ENCODE results near the gene CTCF.
A peak's percentile ranks its signal among the peaks of the same experiment; 100 is the strongest.
"Not testable (repeated sequence)": the region's sequence is repeated elsewhere in the genome, so short reads cannot be mapped to it uniquely, and the experiment has no call there.

CTCF gene, protein sequence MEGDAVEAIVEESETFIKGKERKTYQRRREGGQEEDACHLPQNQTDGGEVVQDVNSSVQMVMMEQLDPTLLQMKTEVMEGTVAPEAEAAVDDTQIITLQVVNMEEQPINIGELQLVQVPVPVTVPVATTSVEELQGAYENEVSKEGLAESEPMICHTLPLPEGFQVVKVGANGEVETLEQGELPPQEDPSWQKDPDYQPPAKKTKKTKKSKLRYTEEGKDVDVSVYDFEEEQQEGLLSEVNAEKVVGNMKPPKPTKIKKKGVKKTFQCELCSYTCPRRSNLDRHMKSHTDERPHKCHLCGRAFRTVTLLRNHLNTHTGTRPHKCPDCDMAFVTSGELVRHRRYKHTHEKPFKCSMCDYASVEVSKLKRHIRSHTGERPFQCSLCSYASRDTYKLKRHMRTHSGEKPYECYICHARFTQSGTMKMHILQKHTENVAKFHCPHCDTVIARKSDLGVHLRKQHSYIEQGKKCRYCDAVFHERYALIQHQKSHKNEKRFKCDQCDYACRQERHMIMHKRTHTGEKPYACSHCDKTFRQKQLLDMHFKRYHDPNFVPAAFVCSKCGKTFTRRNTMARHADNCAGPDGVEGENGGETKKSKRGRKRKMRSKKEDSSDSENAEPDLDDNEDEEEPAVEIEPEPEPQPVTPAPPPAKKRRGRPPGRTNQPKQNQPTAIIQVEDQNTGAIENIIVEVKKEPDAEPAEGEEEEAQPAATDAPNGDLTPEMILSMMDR
- 13.1 to 73.2 (median 56.4) reads per million in 17 experiments for total RNA-seq

DNA sequence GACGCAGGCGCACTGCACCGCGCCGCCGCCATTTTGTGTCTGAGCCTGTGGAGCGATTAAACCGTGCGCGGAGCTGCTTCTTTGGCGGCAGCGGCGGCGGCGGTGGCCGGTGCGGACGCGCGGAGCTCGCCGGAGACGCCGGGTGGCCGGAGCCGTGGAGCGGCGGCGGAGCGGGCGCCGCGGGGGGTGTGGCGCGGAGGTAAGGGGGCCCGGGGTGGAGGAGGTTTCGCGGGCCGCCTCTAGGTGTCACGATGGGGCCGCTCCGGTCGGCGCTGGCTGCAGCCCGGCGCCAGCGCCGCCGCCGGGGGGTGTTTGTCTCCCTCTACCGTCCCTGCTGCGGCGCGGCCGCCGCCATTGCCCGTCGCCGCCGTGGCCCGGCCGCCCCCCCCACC is at the start of gene CTCF:
TSS of gene CTCF (plus strand) at position 1 of the 392 bp plus-strand sequence. CDS start 48,307 bp downstream, outside the sequence.
- DNase-seq, result peak; percentile 86 to 95 (median 92)

DNA sequence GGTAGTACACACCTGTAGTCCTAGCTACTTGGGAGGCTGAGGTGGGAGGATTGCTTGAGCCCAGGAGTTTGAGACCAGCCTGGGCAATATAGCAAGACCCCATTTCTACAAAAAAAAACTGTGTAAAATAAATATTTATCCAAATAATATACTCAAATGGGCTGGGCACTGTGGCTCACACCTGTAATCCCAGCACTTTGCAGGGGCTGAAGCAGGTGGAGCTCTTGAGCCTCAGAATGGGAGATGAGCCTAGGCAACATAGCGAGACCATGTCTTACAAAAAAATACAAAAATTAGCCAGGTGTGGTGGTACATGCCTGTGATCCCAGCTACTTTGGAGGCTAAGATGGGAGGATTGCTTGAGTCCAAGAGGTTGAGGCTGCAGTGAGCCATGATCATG is 48.4 kb upstream of the CTCF start:
- DNase-seq, result not testable (repeated sequence)

DNA sequence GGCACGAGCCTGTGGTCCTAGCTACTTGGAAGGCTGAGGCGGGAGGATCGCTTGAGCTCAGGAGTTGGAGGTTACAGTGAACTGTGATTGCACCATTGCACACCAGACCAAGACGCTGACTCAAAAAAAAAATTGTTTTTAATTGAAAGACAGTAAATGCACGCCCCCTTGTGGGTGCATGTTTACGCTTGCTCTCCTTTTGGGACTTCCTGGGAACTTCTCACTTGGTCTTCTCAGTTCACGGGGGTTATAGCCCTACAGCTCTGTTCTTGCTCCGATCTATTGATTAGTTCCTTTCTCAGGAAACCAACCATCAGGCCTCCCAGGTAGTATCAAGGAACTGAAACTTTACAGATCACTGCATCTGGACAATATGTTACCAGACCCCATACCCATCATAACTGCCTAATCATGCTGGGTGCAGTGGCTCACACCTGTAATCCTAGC is 47.9 kb upstream of the CTCF start:
- DNase-seq, result peak; percentile 95 to 98 (median 97)

DNA sequence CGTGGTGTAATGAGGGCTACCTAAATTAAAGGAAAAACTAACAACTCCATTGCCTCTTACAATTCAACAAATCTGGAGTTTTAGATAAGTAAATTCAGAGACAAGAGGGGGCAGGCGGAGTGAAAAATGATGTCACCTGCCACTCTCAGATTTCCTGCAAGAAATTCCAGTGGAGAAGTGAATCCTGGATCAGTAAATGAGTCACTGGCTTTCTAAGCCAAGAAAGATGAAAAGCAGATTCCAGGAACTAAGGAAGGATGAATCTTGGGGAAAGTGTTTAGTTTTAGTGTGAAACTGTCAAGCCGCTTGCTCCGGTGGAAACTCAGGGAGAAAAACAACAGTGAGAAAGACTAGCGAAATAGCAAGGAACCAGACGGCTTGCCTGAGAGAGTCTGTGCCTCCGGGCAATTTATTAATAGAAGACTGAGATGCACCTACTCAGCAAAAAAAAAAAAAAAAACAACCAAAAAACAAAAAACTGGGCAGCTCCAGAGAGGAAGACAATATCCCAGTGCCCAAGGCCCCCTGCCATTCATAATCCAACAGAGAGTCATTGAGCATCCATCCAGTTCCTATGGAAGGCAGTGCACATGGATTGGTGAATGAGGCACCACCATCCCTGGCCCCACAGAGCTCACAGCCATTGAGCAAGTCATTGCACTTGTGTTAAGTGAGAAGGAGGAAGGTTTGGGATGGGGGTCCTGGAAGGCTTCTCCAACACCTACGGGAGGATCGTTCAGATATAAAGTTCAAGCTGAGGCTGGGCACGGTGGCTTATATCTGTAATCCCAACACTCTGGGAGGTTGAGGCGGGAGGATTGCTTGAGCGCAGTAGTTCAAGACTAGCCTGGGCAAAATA is 45.8 kb upstream of the CTCF start:
- no peak for DNase-seq

DNA sequence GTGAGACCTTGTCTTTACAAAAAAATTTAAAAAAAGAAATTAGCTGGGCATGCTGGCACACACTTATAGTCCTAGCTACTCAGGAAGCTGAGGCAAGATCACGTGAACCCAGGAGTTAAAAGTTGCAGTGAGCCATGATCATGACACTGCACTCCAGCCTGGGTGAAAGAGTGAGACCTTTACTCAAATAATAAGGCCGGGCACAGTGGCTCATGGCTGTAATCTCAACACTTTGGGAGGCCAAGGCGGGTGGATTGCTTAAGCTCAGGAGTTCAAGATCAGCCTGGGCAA is 45.2 kb upstream of the CTCF start:
- DNase-seq, result peak; percentile 20 to 49 (median 41)

DNA sequence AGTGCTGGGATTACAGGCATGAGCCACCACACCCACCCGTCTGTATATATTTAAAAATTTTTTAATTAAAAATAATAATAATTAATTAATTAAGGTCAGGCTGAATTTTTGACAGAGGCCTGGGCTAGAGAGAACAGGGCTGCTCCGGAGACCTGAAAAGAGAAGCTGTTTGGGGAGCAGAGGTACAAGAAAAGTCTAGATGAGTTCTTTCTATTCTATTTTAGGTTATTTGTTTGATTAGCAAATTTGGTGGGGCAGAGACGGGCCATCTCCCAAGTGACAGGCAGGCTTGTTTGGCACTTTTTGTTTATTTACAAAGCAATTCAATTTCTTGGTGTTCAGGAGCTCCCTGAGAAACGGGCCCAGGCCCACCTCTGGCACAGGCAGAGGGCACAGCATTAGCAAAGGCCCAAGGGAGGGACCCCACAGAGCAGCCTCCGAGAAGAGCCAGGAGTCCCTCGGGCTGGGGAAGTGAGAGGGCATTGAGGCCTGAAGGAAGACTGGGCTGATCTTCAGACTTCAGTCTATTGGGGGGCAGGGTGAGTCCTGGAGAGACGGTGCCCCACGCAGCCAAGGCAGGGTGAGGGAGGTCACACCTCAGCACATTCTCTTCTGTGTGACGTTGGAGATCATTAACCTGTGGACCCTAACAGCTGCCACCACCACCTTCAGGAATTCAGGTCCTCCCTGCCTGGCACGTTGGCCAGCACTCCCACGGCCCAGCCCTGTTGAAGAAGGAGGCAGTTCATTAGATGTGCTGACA is 44.5 kb upstream of the CTCF start:
- peak in 1 of 4 experiments; percentile 26 for DNase-seq

DNA sequence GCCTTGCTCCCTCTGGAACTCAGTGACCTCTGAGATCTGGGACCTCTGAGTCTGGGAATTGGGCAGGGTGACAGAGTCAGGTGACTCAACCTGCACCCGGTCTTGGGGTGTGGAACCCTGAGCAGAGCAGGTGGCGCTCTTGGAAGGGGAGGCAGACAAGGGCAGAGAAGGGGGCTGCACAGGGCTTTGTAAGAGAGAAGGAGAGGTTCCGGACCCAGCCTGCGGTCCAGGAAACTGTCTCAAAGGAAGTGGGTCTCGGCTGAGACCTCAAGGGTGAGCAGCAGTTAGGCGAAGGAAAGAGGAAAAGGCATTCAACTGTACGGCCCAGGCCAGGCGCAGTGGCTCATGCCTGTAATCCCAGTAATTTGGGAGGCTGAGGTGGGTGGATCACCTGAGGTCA is 43.6 kb upstream of the CTCF start:
- DNase-seq, result no peak

DNA sequence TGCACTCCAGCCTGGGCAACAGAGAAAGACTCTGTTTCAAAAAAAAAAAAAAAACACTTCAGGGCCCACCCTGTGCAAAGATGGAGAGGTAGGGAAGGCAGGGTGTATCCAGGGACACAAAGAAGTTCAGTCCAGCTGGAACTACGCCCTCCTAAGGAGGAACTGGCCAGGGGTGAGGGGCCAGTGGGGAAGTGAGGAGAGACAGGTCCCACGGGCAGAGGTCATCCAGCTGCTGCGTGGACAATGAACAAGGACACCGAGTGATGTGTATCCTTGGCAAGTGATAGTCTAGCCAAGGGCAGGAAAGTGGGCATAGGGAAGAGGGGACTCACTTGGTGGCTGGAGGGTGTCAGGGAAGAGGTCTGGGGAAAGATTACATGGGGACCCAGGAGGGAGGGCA is 43.1 kb upstream of the CTCF start:
- DNase-seq, result peak; percentile 26 to 61 (median 50)

DNA sequence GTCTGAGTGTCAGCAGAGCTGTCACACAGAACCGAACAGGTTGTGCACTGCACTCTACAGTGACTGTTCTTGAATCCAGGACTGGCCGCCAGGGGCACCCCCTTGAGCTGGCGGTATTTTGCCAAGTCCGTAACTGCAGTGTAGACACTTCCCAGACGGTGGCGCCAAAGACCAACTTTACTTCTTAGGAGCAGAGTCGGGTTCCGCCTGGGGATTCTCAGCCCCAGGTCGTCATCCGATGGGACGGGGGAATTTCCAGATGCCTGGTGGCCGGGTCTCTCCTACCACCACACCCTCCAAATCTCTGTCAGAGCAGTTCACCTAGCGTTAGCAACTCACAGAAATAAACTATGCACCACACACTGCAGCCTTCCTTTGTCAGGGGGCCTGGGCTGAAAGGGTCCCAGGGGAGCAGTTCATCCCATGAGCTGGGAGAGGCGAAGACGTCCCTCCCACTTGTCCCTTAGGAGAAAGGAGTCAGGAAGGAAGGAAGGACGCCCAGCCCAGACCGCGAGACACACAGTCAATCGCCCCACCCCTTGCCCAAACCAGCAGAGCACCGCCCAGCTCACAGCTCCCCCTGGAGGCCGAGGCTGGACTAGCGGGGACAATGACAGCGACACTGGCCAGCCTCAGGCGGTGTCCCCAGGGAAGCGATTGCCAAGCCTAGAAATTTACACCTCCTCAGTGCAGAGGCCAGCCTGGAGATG is 41.1 kb upstream of the CTCF start:
- peak; percentile 98 to 100 (median 99) for DNase-seq

DNA sequence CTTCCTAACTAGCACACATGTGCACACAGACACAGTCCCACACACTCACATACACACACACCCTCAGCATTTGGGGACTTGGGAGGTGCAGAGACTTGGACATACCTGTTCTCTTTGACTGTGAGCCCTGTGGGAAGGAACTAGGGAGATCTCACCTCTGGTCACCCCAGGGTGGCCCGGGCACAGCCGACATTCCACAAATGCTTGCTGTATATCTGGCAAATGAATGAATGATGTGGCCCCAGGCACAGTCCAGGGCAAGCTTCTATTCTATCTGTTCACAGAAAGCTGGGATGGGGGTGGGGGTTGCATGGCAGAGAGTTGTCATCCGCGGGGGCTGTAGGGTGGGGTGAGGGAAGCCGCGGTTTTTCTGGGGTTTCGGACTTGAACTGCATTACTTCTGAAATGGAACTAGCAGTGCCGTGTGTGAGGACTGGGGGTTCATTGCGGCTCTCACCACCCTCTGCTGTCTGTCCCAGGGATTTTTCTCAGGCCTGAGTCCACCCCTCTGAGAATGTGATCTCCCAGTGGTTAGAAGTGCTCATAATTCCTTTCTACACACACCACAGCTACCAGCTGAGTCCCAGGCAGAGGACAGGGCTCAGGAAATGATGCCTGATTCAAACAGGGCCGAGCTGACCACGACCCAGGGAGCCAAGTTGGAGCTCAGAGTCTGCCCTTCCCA is 37.0 kb upstream of the CTCF start:
- DNase-seq, result peak in 1 of 4 experiments; percentile 33

DNA sequence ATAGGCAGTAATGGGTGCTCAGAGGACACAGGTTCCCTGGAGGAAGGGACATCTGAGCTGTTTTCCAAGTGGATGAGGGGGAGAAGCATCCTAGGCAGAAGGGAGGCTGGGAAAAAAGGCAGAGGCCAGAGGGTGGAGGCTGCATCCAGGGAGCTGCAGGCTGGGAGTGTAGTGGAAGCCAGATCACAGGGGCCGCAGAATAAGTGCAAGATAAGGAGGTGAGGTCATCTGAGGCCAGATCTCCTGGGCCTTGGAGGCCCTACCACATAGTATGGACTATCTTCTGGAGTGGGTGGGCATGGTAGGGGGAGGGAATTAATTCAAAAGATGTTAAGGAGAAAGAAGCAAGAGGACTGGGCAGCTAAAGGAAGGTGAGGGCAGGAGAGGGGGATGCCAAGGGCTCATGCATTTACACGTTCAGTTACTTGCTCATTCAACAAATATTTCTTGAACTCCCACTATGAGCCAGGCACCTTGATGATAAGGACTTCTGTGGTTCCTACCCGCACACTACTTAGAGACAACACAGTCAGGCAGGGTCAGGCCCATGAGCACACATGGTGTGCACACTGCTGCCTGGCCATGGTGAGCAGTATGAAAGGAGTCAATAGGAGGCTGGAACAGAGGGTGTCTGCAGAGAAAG is 36.1 kb upstream of the CTCF start:
- no peak for DNase-seq

DNA sequence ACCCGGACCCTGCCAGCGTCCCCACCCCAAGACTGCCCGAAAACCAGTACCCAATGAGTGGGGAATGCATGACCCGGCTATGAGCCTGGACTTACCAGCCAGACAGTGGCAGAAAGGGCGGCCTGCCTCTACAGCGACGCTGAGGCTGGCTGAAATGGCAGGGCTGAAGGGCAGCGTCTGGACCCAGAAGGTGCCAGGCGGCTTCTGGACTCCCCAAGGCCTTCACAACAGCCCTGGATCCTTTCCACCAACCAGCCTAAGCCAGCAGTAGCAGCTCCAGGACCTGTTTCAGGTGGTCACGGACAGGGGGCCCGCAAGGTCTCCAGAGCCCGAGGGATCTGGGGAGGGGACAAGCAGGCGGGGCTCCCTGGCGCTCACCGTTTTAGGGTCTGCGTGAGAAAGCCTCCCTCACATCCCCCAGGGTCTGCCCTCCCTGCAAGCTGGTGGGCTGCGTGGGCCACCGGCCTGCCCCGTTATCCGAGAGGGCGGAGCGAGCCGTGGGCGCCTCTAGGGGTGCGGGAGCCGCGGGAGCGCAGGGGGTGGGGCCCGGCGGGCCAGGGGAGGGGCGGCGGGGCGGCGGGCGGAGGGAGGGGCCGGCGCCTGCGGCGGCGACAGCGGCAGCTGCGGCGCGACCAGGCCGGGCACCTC is 34.0 kb upstream of the CTCF start, which contains the start of gene RIPOR1:
TSS of gene RIPOR1 (plus strand) at position 608 of the 648 bp plus-strand sequence. CDS start 9,618 bp downstream, outside the sequence.
- DNase-seq, result peak; percentile 49 to 89 (median 74)

DNA sequence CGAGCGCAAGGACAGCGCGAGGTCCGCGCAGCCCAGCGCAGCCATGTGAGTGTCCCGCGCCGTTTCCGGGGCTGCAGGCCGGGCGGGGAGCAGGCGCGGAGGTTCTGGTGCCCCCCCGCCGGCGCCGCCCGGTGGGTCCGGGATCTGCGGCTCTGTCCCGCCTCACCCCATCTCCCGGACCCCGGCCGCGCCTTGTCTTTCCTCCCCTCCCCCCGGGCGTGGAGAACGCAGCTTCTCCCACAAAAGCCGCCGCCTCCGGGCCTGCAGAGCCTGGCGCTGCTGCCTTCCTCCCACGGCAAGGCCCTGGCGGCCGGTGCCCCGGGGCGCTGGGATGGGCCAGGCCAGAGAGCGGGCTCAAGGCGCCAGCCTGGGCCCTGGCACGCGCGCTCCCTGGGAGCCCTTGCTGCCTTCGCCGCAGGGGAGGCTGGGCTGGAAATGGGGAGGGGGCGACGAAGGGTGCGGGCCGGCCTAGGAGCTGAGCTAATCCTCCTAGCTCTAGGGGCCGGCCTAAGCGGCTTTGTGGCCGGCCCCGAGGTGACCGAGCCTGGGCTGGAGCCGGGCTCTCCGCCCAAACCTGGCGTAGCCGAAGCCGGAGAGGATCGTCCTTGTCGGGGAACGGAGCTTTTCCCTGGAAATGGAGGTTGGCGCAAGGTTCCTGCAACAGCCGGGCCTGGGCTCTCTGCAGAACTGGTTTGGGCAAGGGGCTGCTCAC is 33.3 kb upstream of the CTCF start:
- peak; percentile 40 to 78 (median 58) for DNase-seq

DNA sequence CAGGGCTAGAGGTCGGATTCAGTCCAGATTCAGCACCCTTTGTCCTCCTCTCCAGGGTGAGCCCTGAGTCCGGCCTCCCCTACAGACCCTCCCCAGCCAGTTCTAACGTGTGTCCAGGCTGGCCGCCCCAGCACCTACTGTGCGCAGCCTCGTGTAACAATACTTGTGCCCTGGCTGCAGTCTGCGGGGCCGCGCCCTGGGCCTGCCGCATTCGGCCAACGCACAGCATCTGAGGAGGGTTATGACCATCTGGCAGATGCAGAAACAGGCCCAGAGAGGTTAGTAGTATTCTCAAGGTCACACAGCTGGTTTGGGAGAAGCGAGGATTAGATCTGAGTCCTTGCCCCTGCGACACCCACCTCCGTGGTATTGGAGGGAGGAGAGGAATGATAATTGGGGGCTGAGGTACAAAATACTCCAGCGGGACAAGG is 32.7 kb upstream of the CTCF start:
- peak in 1 of 4 experiments; percentile 33 for DNase-seq

DNA sequence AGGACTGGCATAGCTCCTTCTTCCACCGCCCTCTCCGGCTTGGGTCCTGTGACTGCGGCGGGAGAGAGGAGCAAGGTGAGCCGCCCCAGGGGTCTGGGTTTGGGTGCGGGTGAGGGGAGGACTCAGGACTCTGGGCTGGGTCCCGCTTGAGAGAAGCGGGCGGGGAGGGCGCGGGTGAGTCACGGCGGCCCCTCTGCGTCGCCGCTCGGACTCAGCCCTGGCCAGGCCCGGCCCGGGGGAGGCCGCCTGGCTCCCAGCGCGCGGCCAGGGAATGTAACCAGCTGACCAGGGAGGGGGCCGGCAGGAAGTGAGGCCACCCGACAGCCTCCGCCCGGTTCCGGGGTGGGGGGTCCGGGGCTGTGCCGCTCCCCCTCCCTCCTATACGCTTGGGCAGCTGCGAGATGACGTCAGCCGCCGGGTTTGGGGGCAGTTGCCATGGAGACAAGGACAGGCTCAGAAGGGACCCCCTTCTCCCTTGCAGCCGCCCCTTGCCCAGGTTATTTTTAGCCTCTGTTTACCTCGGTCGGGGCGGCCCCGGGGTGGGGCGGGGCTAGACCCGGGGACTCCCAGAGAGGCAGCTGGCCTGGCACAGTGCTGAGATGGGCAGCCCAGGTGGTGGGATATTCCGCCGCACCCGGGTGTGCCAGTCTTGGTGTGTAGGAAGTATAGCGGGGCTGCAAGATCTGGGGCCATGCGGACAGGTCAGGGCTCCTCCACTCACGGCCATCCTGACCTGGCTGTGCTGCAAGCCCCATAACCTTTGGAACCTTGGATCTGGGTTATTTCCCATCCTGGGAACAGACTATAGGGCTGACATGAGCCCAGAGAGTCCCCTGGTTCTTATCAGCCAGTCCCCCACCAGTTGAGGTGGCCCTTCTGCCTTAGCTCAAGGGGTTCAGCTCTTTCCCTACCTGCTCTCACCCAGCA is 32.0 kb upstream of the CTCF start:
- peak; percentile 83 to 93 (median 90) for DNase-seq

DNA sequence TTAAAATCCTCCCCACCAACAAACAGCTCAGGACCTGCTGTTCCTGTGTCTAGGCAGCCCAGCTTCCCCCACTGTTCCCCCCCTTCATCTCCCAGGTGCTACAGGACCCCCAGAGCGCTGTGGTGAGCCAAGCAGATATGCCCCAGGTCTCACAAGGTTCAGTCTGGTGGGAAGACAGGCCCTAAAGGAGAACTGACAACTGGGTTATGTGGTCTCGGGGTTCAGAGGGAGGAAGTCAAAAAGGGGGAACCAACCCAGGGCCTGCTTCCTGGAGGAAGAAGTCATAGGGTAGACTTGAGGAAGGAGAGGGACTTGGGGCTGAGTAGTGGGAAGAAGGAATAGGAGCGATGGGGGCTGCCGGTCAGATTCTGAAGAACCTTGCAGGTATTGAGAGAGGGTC is 31.1 kb upstream of the CTCF start:
- peak; percentile 80 to 93 (median 92) for DNase-seq

DNA sequence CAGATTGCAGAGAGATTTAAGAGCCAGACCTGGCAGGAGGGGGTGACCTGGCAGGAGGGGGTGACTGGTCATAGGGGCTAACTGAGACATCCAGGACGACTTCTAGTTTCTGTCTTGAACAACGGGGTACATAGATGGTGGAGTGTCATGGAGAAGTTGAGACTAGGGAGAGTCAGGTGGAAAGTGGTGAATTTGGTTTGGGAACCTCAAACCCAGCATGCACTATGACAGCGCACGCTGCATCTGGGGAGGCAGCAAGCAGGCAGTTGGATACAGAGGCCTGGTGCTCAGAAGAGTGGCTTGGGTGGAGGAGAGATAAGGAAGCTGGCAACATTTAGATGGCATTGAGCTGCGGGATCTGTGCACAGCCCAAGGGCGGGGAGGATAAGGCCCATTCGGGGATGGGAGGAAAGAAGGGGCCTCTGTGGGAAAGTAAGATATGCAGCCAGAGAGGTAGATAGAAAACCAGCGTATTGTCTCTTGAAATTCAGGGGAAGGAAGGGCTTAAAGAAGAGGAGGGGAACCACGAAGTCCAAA is 29.2 kb upstream of the CTCF start:
- DNase-seq, result no peak

All from suppressor macrophage (primary cell).